ENCODE results near the gene MED15. TPM values are rescaled to one million over a fixed set of nuclear protein-coding genes. Genes with fewer than 3 reads are reported as not detected.

The MED15 gene
- total RNA-seq, 1 experiment from 2014 or later = 94.7 TPM

GRCh38 chr22:20525048-20525447 is 17.6 kb downstream of the MED15 start:
- Mint-ChIP-seq H3K27ac (ENCODE audit: unreplicated experiment) (no peak overlapping the region), H3K27me3 (ENCODE audit: insufficient read depth, unreplicated experiment) (no peaks in the 10 kb centered on the region), H3K36me3 (ENCODE audit: insufficient read depth, unreplicated experiment) (peaks cover 67% of the 10 kb centered on the region), H3K9me3 (ENCODE audit: unreplicated experiment) (no peaks in the 10 kb centered on the region), H3K4me3 (ENCODE audit: unreplicated experiment) (no peak overlapping the region), H3K4me1 (ENCODE audit: low read depth, unreplicated experiment) (peaks cover 22% of the 10 kb centered on the region)
- H3K27me3 ChIP-seq (replicated peaks; ENCODE audit: control insufficient read depth, insufficient read depth, low read length) = no peaks in the 10 kb centered on the region
- no peak overlapping the region for H3K4me3 ChIP-seq (ENCODE audit: low read depth, low read length)
- no peak for DNase-seq
- no TSS peak for BruUV-seq (replicated peaks)
- no peaks in the 10 kb centered on the region for H3K9me3 ChIP-seq
- ChIA-PET POLR2A (no interaction called here), CTCF (interaction anchor here (0.9 kb wide), 1 partner anchor 107 kb away, joined by 3 read pairs; no protein-coding TSS in a partner anchor)
- H3K36me3 ChIP-seq (ENCODE audit: control insufficient read depth, insufficient read depth, low read length) = peaks cover 8% of the 10 kb centered on the region
- intact Hi-C loops (cut with micrococcal nuclease; ENCODE audit: unreplicated experiment) = no loop called here
- TF ChIP-seq CTCF (IDR thresholded peaks at IDR 0.05; ENCODE audit: insufficient read depth in 1 of 2, low read depth in 1 of 2, low read length in 1 of 2, severe bottlenecking in 1 of 2, unreplicated experiment in 1 of 2) = no peak
- peaks cover 13% of the 10 kb centered on the region for H3K4me1 ChIP-seq

GRCh38 chr22:20526305-20526627 is 18.9 kb downstream of the MED15 start:
- CTCF ChIA-PET = interaction anchor here (0.6 kb wide), 1 partner anchor 236 kb away, joined by 3 read pairs; no protein-coding TSS in a partner anchor
- POLR2A ChIA-PET = interaction anchor here (1.3 kb wide), 1 partner anchor 18 kb away, joined by 5 read pairs; the partner anchor contains the start of gene MED15
- Histone ChIP-seq H3K9me3 (no peaks in the 10 kb centered on the region), H3K4me3 (ENCODE audit: low read depth, low read length) (no peak overlapping the region), H3K27me3 (replicated peaks; ENCODE audit: control insufficient read depth, insufficient read depth, low read length) (no peaks in the 10 kb centered on the region), H3K4me1 (peaks cover 23% of the 10 kb centered on the region), H3K36me3 (ENCODE audit: control insufficient read depth, insufficient read depth, low read length) (peaks cover 8% of the 10 kb centered on the region)
- Mint-ChIP-seq H3K27ac (ENCODE audit: unreplicated experiment) (peak overlapping the region; percentile 34), H3K36me3 (ENCODE audit: insufficient read depth, unreplicated experiment) (peaks cover 61% of the 10 kb centered on the region), H3K4me1 (ENCODE audit: low read depth, unreplicated experiment) (peaks cover 26% of the 10 kb centered on the region), H3K9me3 (ENCODE audit: unreplicated experiment) (no peaks in the 10 kb centered on the region), H3K27me3 (ENCODE audit: insufficient read depth, unreplicated experiment) (no peaks in the 10 kb centered on the region), H3K4me3 (ENCODE audit: unreplicated experiment) (no peak overlapping the region)
- intact Hi-C loops (cut with micrococcal nuclease; ENCODE audit: unreplicated experiment) = no loop called here
- no TSS peak for BruUV-seq (replicated peaks)
- TF ChIP-seq CTCF (IDR thresholded peaks at IDR 0.05; ENCODE audit: insufficient read depth in 1 of 2, low read depth in 1 of 2, low read length in 1 of 2, severe bottlenecking in 1 of 2, unreplicated experiment in 1 of 2) = no peak
- no peak for DNase-seq

- H3K9me3 ChIP-seq = no peaks in the 10 kb centered on the region
- no peak for DNase-seq
- Mint-ChIP-seq H3K9me3 (ENCODE audit: unreplicated experiment) (no peaks in the 10 kb centered on the region), H3K36me3 (ENCODE audit: insufficient read depth, unreplicated experiment) (peaks cover 61% of the 10 kb centered on the region), H3K4me1 (ENCODE audit: low read depth, unreplicated experiment) (peaks cover 26% of the 10 kb centered on the region), H3K4me3 (ENCODE audit: unreplicated experiment) (no peak overlapping the region), H3K27ac (ENCODE audit: unreplicated experiment) (peak overlapping the region; percentile 34), H3K27me3 (ENCODE audit: insufficient read depth, unreplicated experiment) (no peaks in the 10 kb centered on the region)
- intact Hi-C loops (cut with micrococcal nuclease; ENCODE audit: unreplicated experiment) = no loop called here
- H3K27me3 ChIP-seq (replicated peaks; ENCODE audit: control insufficient read depth, insufficient read depth, low read length) = no peaks in the 10 kb centered on the region
- BruUV-seq (replicated peaks) = no TSS peak
- ChIA-PET CTCF (interaction anchor here (0.6 kb wide), 1 partner anchor 236 kb away, joined by 3 read pairs; no protein-coding TSS in a partner anchor), POLR2A (interaction anchor here (1.3 kb wide), 1 partner anchor 19 kb away, joined by 5 read pairs; the partner anchor contains the start of gene MED15)
- TF ChIP-seq CTCF (IDR thresholded peaks at IDR 0.05; ENCODE audit: insufficient read depth in 1 of 2, low read depth in 1 of 2, low read length in 1 of 2, severe bottlenecking in 1 of 2, unreplicated experiment in 1 of 2) = no peak
- peaks cover 8% of the 10 kb centered on the region for H3K36me3 ChIP-seq (ENCODE audit: control insufficient read depth, insufficient read depth, low read length)
- peaks cover 28% of the 10 kb centered on the region for H3K4me1 ChIP-seq
- no peak overlapping the region for H3K4me3 ChIP-seq (ENCODE audit: low read depth, low read length)
Observed at GRCh38 chr22:20526628-20527355, 19.4 kb downstream of the MED15 start.

All from Caco-2 (cell line).